ENCODE results near the gene ZSCAN30.

ZSCAN30 gene

GRCh38 chr18:35303610-35304009 is 13.6 kb upstream of the ZSCAN30 start:
- TF ChIP-seq CTCF (IDR thresholded peaks at IDR 0.05; ENCODE audit: low read depth, low read length, missing control alignments), result no peak
- no peak for DNase-seq (ENCODE audit: extremely low read depth, low read depth)
- H3K4me3 ChIP-seq (replicated peaks; ENCODE audit: low read depth, low read length), result no peak overlapping the region

GRCh38 chr18:35296060-35296459 is 6.0 kb upstream of the ZSCAN30 start:
- no peak for TF ChIP-seq CTCF (IDR thresholded peaks at IDR 0.05; ENCODE audit: low read depth, low read length, missing control alignments)
- DNase-seq (ENCODE audit: extremely low read depth, low read depth), result no peak
- H3K4me3 ChIP-seq (replicated peaks; ENCODE audit: low read depth, low read length), result no peak overlapping the region

GRCh38 chr18:35291166-35291565 is 1.1 kb upstream of the ZSCAN30 start:
- no peak for TF ChIP-seq CTCF (IDR thresholded peaks at IDR 0.05; ENCODE audit: low read depth, low read length, missing control alignments)
- peak overlapping the region; percentile 84 for H3K4me3 ChIP-seq (replicated peaks; ENCODE audit: low read depth, low read length)
- DNase-seq (ENCODE audit: extremely low read depth, low read depth), result no peak

- peak overlapping the region; percentile 84 for H3K4me3 ChIP-seq (replicated peaks; ENCODE audit: low read depth, low read length)
- no peak for TF ChIP-seq CTCF (IDR thresholded peaks at IDR 0.05; ENCODE audit: low read depth, low read length, missing control alignments)
- no peak for DNase-seq (ENCODE audit: extremely low read depth, low read depth)
Measured at GRCh38 chr18:35289727-35290093, 319 bp downstream of the ZSCAN30 start.

- no peak for TF ChIP-seq CTCF (IDR thresholded peaks at IDR 0.05; ENCODE audit: low read depth, low read length, missing control alignments)
- DNase-seq (ENCODE audit: extremely low read depth, low read depth), result no peak
- peak overlapping the region; percentile 84 for H3K4me3 ChIP-seq (replicated peaks; ENCODE audit: low read depth, low read length)
Measured at GRCh38 chr18:35289293-35289692, 736 bp downstream of the ZSCAN30 start.

GRCh38 chr18:35284841-35285240 is 5.2 kb downstream of the ZSCAN30 start:
- TF ChIP-seq CTCF (IDR thresholded peaks at IDR 0.05; ENCODE audit: low read depth, low read length, missing control alignments), result no peak
- no peak overlapping the region for H3K4me3 ChIP-seq (replicated peaks; ENCODE audit: low read depth, low read length)
- no peak for DNase-seq (ENCODE audit: extremely low read depth, low read depth)

Measured in HFF-Myc (cell line).